Measurements from ENCODE around the gene CLCN4. TPM values are rescaled to one million over a fixed set of nuclear protein-coding genes. Genes with fewer than 3 reads are reported as not detected.

CLCN4 gene
- total and polyA plus RNA-seq, 2 donors (not counting 1 experiment from before 2014, with no cell fraction given): 7.7 to 9.1 TPM

GRCh38 chrX:10166248-10166716, 9.5 kb downstream of the CLCN4 start:
- Histone ChIP-seq H3K36me3 (replicated peaks in 1 of 2; ENCODE audit: control extremely low read depth in 1 of 2, control insufficient read depth in 1 of 2, extremely low read depth in 1 of 2, insufficient read depth in 2 of 2, low read length in 1 of 2) (peaks cover 0 to 7% of the 10 kb centered on the region in 2 experiments), H3K9ac (ENCODE audit: low read length) (no peak overlapping the region), H3K79me2 (ENCODE audit: control insufficient read depth, insufficient read depth, low read length) (peaks cover 68% of the 10 kb centered on the region), H4K20me1 (ENCODE audit: control insufficient read depth, insufficient read depth, low read length, poor library complexity, severe bottlenecking) (peaks cover 32% of the 10 kb centered on the region), H3K4me3 (ENCODE audit: control extremely low read depth in 1 of 5, extremely low read depth in 1 of 5, insufficient read depth in 1 of 5, low read depth in 2 of 5, low read length in 4 of 5) (no peak overlapping the region), H3K27me3 (replicated peaks in 1 of 4; ENCODE audit: control extremely low read depth in 1 of 4, control insufficient read depth in 3 of 4, insufficient read depth in 4 of 4, low read length in 3 of 4) (no peaks in the 10 kb centered on the region), H2AFZ (ENCODE audit: insufficient read depth, low read depth, low read length, poor library complexity, severe bottlenecking) (no peak overlapping the region), H3K27ac (ENCODE audit: low read length in 2 of 2) (peak overlapping the region; percentile 11 to 52), H3K4me2 (replicated peaks; ENCODE audit: low read depth, low read length, poor library complexity, severe bottlenecking) (peak overlapping the region; percentile 31), H3K4me1 (ENCODE audit: control insufficient read depth in 2 of 2, insufficient read depth in 2 of 2, low read length in 2 of 2) (peaks cover 30 to 36% of the 10 kb centered on the region in 2 donors), H3K9me3 (ENCODE audit: control extremely low read depth in 1 of 3, control insufficient read depth in 2 of 3, insufficient read depth in 1 of 3, low read length in 2 of 3) (peaks cover 0 to 5% (median 0%) of the 10 kb centered on the region in 3 donors)
- WGBS (ENCODE audit: insufficient coverage): 73% methylated on average over 3 of the region's 17 CpGs
- DNase-seq (peak; percentile 32), ATAC-seq (ENCODE audit: low read depth) (no peak)
- CTCF ChIA-PET: interaction anchor here (0.9 to 2.3 kb wide), 4 partner anchors 10 to 46 kb away, joined by 3 to 6 read pairs (median 4); partner anchors contain the start of gene CLCN4
- POLR2A ChIA-PET: no interaction called here
- no peak for TF ChIP-seq EZH2 (IDR thresholded peaks at IDR 0.05; ENCODE audit: borderline replicate concordance, insufficient read depth, low read depth, low read length, poor library complexity, severe bottlenecking)
- TF ChIP-seq, protein P1, sequence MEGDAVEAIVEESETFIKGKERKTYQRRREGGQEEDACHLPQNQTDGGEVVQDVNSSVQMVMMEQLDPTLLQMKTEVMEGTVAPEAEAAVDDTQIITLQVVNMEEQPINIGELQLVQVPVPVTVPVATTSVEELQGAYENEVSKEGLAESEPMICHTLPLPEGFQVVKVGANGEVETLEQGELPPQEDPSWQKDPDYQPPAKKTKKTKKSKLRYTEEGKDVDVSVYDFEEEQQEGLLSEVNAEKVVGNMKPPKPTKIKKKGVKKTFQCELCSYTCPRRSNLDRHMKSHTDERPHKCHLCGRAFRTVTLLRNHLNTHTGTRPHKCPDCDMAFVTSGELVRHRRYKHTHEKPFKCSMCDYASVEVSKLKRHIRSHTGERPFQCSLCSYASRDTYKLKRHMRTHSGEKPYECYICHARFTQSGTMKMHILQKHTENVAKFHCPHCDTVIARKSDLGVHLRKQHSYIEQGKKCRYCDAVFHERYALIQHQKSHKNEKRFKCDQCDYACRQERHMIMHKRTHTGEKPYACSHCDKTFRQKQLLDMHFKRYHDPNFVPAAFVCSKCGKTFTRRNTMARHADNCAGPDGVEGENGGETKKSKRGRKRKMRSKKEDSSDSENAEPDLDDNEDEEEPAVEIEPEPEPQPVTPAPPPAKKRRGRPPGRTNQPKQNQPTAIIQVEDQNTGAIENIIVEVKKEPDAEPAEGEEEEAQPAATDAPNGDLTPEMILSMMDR (IDR thresholded peaks at IDR 0.05): no peak
- Mint-ChIP-seq H3K27me3 (no peaks in the 10 kb centered on the region), H3K4me1 (peaks cover 36% of the 10 kb centered on the region), H3K9me3 (ENCODE audit: insufficient read depth) (no peaks in the 10 kb centered on the region), H3K27ac (peak overlapping the region; percentile 71), H3K4me3 (no peak overlapping the region)
- intact Hi-C loops (cut with micrococcal nuclease): no loop called here

DNA sequence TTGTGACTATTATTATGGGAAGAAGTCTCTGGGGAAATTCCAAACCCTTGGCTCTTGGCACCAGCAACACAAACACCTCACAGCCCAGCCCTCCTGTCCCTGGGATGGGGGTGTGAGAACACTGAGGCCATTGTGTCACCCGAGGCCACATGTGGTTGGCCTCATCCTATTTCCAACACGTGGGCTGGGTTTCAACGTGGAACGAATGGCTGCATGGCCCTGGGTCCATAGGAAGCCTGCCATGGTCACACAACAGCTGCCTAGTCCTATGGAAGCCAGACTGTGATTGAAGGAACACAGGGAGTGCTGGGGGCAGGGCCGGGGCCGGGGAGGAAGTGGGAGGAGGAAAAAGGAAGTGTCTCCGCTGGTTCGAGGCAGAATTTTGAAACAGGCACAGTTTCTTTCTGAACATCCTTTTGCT, 10.0 kb downstream of the CLCN4 start:
- POLR2A ChIA-PET: no interaction called here
- H3K9me3 Mint-ChIP-seq (ENCODE audit: insufficient read depth): no peaks in the 10 kb centered on the region
- intact Hi-C loops (cut with micrococcal nuclease): no loop called here
- peak; percentile 25 for DNase-seq
- Histone ChIP-seq H3K36me3 (replicated peaks in 1 of 2; ENCODE audit: control extremely low read depth in 1 of 2, control insufficient read depth in 1 of 2, extremely low read depth in 1 of 2, insufficient read depth in 2 of 2, low read length in 1 of 2) (peaks cover 0 to 6% of the 10 kb centered on the region in 2 experiments), H3K9ac (ENCODE audit: low read length) (no peak overlapping the region), H4K20me1 (ENCODE audit: control insufficient read depth, insufficient read depth, low read length, poor library complexity, severe bottlenecking) (peaks cover 30% of the 10 kb centered on the region), H2AFZ (ENCODE audit: insufficient read depth, low read depth, low read length, poor library complexity, severe bottlenecking) (no peak overlapping the region), H3K27me3 (replicated peaks in 1 of 4; ENCODE audit: control extremely low read depth in 1 of 4, control insufficient read depth in 3 of 4, insufficient read depth in 4 of 4, low read length in 3 of 4) (no peaks in the 10 kb centered on the region), H3K4me2 (replicated peaks; ENCODE audit: low read depth, low read length, poor library complexity, severe bottlenecking) (peak overlapping the region; percentile 31), H3K9me3 (ENCODE audit: control extremely low read depth in 1 of 3, control insufficient read depth in 2 of 3, insufficient read depth in 1 of 3, low read length in 2 of 3) (peaks cover 0 to 5% (median 0%) of the 10 kb centered on the region in 3 donors), H3K79me2 (ENCODE audit: control insufficient read depth, insufficient read depth, low read length) (peaks cover 67% of the 10 kb centered on the region), H3K4me3 (ENCODE audit: control extremely low read depth in 1 of 5, extremely low read depth in 1 of 5, insufficient read depth in 1 of 5, low read depth in 2 of 5, low read length in 4 of 5) (no peak overlapping the region), H3K4me1 (ENCODE audit: control insufficient read depth in 2 of 2, insufficient read depth in 2 of 2, low read length in 2 of 2) (peaks cover 30 to 40% of the 10 kb centered on the region in 2 donors), H3K27ac (ENCODE audit: low read length in 2 of 2) (peak overlapping the region; percentile 11 to 52)
- WGBS (ENCODE audit: insufficient coverage): 5% methylated on average over 6 of the region's 8 CpGs
- H3K4me3 Mint-ChIP-seq: peak overlapping the region; percentile 34
- CTCF ChIA-PET: interaction anchor here (1.3 to 1.4 kb wide), 2 partner anchors 24 to 47 kb away, joined by 3 to 5 read pairs; no protein-coding TSS in a partner anchor
- peaks cover 40% of the 10 kb centered on the region for H3K4me1 Mint-ChIP-seq
- H3K27ac Mint-ChIP-seq: peak overlapping the region; percentile 71
- ATAC-seq (ENCODE audit: low read depth): peak; percentile 66
- H3K27me3 Mint-ChIP-seq: no peaks in the 10 kb centered on the region
- TF ChIP-seq, protein P1 (IDR thresholded peaks at IDR 0.05): no peak
- no peak for TF ChIP-seq EZH2 (IDR thresholded peaks at IDR 0.05; ENCODE audit: borderline replicate concordance, insufficient read depth, low read depth, low read length, poor library complexity, severe bottlenecking)
